Thoracic aorta (tissue), 2 donors: ENCODE measurements around the gene NCL. TPM values are rescaled to one million over a fixed set of nuclear protein-coding genes. Genes with fewer than 3 reads are reported as not detected.

Source experiments
- ATAC-seq: fragments of 150-250 bp; one replicate; pipeline ENCODE4 v1.8.0; 2017; ENCODE audit warnings: low read depth; ENCODE audit not compliant: insufficient number of reproducible peaks, low FRiP score
- DNase-seq: peaks from one replicate; pipeline ENCODE4 v3.0.0-alpha.2; 2020; ENCODE audit warnings: low spot score
- H3K27ac ChIP-seq, 2 donors: fragments of 200-600 bp; sonication (generic); 1 replicate in 1 of 2; 2 replicates in 1 of 2; pipeline ENCODE4 v1.5.1; 2016; ENCODE audit warnings: mild to moderate bottlenecking in 2 of 2, moderate library complexity in 2 of 2
- H3K27me3 ChIP-seq: fragments of 200-600 bp; sonication (generic); replicated peaks from 2 replicates; pipeline ENCODE4 v1.6.0; 2016; ENCODE audit warnings: mild to moderate bottlenecking; ENCODE audit not compliant: insufficient read depth
- H3K36me3 ChIP-seq: fragments of 200-600 bp; sonication (generic); one replicate; pipeline ENCODE4 v1.5.1; 2016
- H3K4me1 ChIP-seq, 2 donors: fragments of 200-600 bp; sonication (generic); 1 replicate in 1 of 2; 2 replicates in 1 of 2; pipeline versions ENCODE4 v1.5.1 to v1.6.0; 2016; ENCODE audit warnings: low read depth in 2 of 2, mild to moderate bottlenecking in 1 of 2; ENCODE audit not compliant: control insufficient read depth in 1 of 2
- H3K4me3 ChIP-seq: fragments of 200-600 bp; sonication (generic); 2 replicates; pipeline ENCODE4 v1.5.1; 2016; ENCODE audit warnings: mild to moderate bottlenecking
- H3K9me3 ChIP-seq: fragments of 200-600 bp; sonication (generic); 2 replicates; pipeline ENCODE4 v1.5.1; 2016
- total RNA-seq, 2 donors: library from RNA; depleted of rRNA; stranded (reverse); fragments of >200 nt; gene quantifications; one replicate each; pipeline versions ENCODE4 v1.1.0 to v1.2.3, GENCODE V29; 2016
- TF ChIP-seq, protein P1 (sequence below): fragments of 200-600 bp; sonication (generic); IDR thresholded peaks from one replicate; pipeline ENCODE4 v1.5.1; 2019; ENCODE audit warnings: antibody characterized with exemption

NCL gene
- total RNA-seq, 2 donors from 2014 or later, result 80.4 to 210 TPM

DNA sequence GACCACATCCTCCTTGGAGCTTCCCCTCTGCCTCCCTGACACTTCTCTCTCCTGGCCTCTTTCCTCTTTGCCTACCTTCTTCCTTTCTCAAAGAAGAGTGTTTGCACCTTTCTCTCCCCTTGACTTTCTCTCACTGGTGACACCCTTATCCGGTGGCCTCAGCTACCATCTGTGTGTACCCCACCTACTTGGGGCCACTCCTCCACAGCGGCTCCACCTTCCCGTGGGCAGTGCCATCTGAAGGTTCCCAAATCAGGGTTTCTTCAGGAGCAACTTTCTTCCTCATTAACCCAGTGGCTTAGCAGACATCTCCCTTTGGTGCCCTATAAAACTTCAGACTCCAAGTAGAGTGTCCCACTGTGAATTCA is 5.3 kb upstream of the NCL start:
- Histone ChIP-seq H3K36me3 (no peaks in the 10 kb centered on the region), H3K4me1 (peaks cover 5 to 13% of the 10 kb centered on the region in 2 donors), H3K27me3 (no peaks in the 10 kb centered on the region), H3K9me3 (no peaks in the 10 kb centered on the region), H3K27ac (no peak overlapping the region), H3K4me3 (no peak overlapping the region)
- ATAC-seq, result no peak
- no peak for DNase-seq
- TF ChIP-seq, protein P1, sequence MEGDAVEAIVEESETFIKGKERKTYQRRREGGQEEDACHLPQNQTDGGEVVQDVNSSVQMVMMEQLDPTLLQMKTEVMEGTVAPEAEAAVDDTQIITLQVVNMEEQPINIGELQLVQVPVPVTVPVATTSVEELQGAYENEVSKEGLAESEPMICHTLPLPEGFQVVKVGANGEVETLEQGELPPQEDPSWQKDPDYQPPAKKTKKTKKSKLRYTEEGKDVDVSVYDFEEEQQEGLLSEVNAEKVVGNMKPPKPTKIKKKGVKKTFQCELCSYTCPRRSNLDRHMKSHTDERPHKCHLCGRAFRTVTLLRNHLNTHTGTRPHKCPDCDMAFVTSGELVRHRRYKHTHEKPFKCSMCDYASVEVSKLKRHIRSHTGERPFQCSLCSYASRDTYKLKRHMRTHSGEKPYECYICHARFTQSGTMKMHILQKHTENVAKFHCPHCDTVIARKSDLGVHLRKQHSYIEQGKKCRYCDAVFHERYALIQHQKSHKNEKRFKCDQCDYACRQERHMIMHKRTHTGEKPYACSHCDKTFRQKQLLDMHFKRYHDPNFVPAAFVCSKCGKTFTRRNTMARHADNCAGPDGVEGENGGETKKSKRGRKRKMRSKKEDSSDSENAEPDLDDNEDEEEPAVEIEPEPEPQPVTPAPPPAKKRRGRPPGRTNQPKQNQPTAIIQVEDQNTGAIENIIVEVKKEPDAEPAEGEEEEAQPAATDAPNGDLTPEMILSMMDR, result no peak

GRCh38 chr2:231467613-231468530 is 3.6 kb upstream of the NCL start:
- no peaks in the 10 kb centered on the region for H3K36me3 ChIP-seq
- H3K4me3 ChIP-seq, result no peak overlapping the region
- no peak overlapping the region for H3K27ac ChIP-seq
- DNase-seq (no peak), ATAC-seq (no peak)
- H3K9me3 ChIP-seq, result no peaks in the 10 kb centered on the region
- TF ChIP-seq, protein P1, result no peak
- no peaks in the 10 kb centered on the region for H3K27me3 ChIP-seq
- H3K4me1 ChIP-seq, result peaks cover 11 to 14% of the 10 kb centered on the region in 2 donors

DNA sequence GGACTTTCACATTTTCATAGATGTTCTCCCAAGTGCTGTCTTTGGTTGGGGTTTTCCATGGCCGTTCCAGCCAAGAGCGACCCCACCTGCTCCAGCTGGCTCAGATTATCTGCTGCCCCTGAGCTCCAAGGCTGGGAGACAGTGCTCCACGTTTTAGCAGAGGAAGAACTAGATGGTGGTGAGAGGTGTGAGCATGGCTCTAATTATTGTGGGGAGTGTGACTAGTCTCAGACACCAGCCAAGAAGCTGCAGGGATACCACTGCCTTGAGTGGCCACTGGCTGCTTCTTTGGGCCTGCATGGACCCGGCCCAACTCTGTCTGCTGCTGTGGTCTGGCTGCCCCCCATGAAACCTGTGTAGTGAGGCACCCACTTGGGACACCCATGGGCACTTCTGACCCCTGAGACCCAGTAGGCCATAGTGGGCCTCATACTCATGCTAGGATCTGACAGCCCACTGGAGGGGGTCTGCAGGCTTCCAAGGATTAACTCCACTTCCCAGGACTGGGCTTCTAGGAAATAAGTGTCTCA is 2.8 kb upstream of the NCL start:
- TF ChIP-seq, protein P1, result no peak
- DNase-seq (no peak), ATAC-seq (no peak)
- no peaks in the 10 kb centered on the region for H3K9me3 ChIP-seq
- no peak overlapping the region for H3K27ac ChIP-seq
- H3K36me3 ChIP-seq, result peaks cover 3% of the 10 kb centered on the region
- H3K4me1 ChIP-seq, result peaks cover 19 to 22% of the 10 kb centered on the region in 2 donors
- H3K27me3 ChIP-seq, result no peaks in the 10 kb centered on the region
- no peak overlapping the region for H3K4me3 ChIP-seq

GRCh38 chr2:231464576-231465540 is 574 bp upstream of the NCL start:
- ATAC-seq, result peak; percentile 88
- DNase-seq, result peak; percentile 91
- H3K27me3 ChIP-seq, result no peaks in the 10 kb centered on the region

More at GRCh38 chr2:231464576-231465540, 574 bp upstream of the NCL start:
- peak overlapping the region; percentile 80 for H3K4me3 ChIP-seq
- peaks cover 20 to 28% of the 10 kb centered on the region in 2 donors for H3K4me1 ChIP-seq
- no peaks in the 10 kb centered on the region for H3K9me3 ChIP-seq
- peak overlapping the region; percentile 78 to 92 for H3K27ac ChIP-seq
- TF ChIP-seq, protein P1, result no peak
- H3K36me3 ChIP-seq, result peaks cover 24% of the 10 kb centered on the region
